Left ventricle myocardium inferior (tissue), 1 donor: ENCODE results near the gene TEX52. TPM values are rescaled to one million over a fixed set of nuclear protein-coding genes. Genes with fewer than 3 reads are reported as not detected.

Source experiments
- DNase-seq: peaks from one replicate; pipeline ENCODE4 v3.0.0-alpha.2; 2020
- H3K27ac ChIP-seq: fragments of 200-600 bp; replicated peaks from 2 replicates; pipeline ENCODE4 v1.8.0; 2021
- H3K27me3 ChIP-seq: fragments of 200-600 bp; 2 replicates; pipeline ENCODE4 v1.8.0; 2021; ENCODE audit warnings: low read depth
- H3K36me3 ChIP-seq: fragments of 200-600 bp; 2 replicates; pipeline ENCODE4 v1.8.0; 2021
- H3K4me1 ChIP-seq: fragments of 200-600 bp; 2 replicates; pipeline ENCODE4 v1.8.0; 2021
- H3K4me3 ChIP-seq: fragments of 200-600 bp; 2 replicates; pipeline ENCODE4 v1.8.0; 2021; ENCODE audit warnings: mild to moderate bottlenecking, moderate library complexity
- H3K9me3 ChIP-seq: fragments of 200-600 bp; replicated peaks from 2 replicates; pipeline ENCODE4 v1.8.0; 2021
- CTCF ChIP-seq: fragments of 200-600 bp; IDR thresholded peaks from 2 replicates; pipeline ENCODE4 v1.8.0; 2021; ENCODE audit warnings: antibody characterized with exemption, mild to moderate bottlenecking, borderline replicate concordance
- intact Hi-C: fragments of 100-400 bp; cut with micrococcal nuclease; formaldehyde crosslinking; loops from one replicate; pipeline ENCODE4 v1.11.0; 2022
- total RNA-seq: library from RNA; stranded (reverse); fragmentation: NEBNext Ultra II Directional; extraction: Animal tissue kit (Norgen Biotek cat#: 25700); gene quantifications from one replicate; pipeline ENCODE4 v1.2.1, GENCODE V29; 2021
- donor health status: DM: no; HTN: yes; CAD: no; lungs with severe emphysema.

TEX52 gene
- total RNA-seq, 1 donor from 2014 or later: not detected

- DNase-seq: no peak
- no peak for TF ChIP-seq CTCF
- Histone ChIP-seq H3K27ac (no peak overlapping the region), H3K9me3 (no peaks in the 10 kb centered on the region), H3K36me3 (peaks cover 98% of the 10 kb centered on the region), H3K4me3 (no peak overlapping the region), H3K4me1 (no peaks in the 10 kb centered on the region), H3K27me3 (no peaks in the 10 kb centered on the region)
- intact Hi-C loops: no loop called here
Observed at GRCh38 chr12:2823483-2823882, 33.4 kb downstream of the TEX52 start.

- no peak overlapping the region for H3K27ac ChIP-seq
- peaks cover 95% of the 10 kb centered on the region for H3K36me3 ChIP-seq
- no peak overlapping the region for H3K4me3 ChIP-seq
- TF ChIP-seq CTCF: no peak
- intact Hi-C loops: no loop called here
- H3K27me3 ChIP-seq: no peaks in the 10 kb centered on the region
- DNase-seq: no peak
- no peaks in the 10 kb centered on the region for H3K9me3 ChIP-seq
- no peaks in the 10 kb centered on the region for H3K4me1 ChIP-seq
Observed at GRCh38 chr12:2820432-2820831, 36.4 kb downstream of the TEX52 start.

GRCh38 chr12:2819810-2820209 is 37.0 kb downstream of the TEX52 start:
- no peak for DNase-seq
- no peak for TF ChIP-seq CTCF
- intact Hi-C loops: no loop called here

GRCh38 chr12:2813214-2814185 is 43.3 kb downstream of the TEX52 start:
- no peaks in the 10 kb centered on the region for H3K27me3 ChIP-seq
- H3K9me3 ChIP-seq: no peaks in the 10 kb centered on the region
- H3K36me3 ChIP-seq: peaks cover 28% of the 10 kb centered on the region
- peak overlapping the region; percentile 90 for H3K4me3 ChIP-seq
- peaks cover 27% of the 10 kb centered on the region for H3K4me1 ChIP-seq
- DNase-seq: no peak
- intact Hi-C loops: no loop called here
- TF ChIP-seq CTCF: peak; percentile 66
- peak overlapping the region; percentile 99 for H3K27ac ChIP-seq

More at GRCh38 chr12:2819810-2820209, 37.0 kb downstream of the TEX52 start:
- Histone ChIP-seq H3K36me3 (peaks cover 90% of the 10 kb centered on the region), H3K4me3 (no peak overlapping the region), H3K9me3 (no peaks in the 10 kb centered on the region), H3K27ac (no peak overlapping the region), H3K27me3 (no peaks in the 10 kb centered on the region), H3K4me1 (no peaks in the 10 kb centered on the region)

GRCh38 chr12:2812290-2813213 is 44.3 kb downstream of the TEX52 start, which contains the start of gene ITFG2:
Gene ITFG2, plus strand, starts transcription at chr12:2812668. Its CDS starts 93 bp downstream, at chr12:2812761.
- peaks cover 19% of the 10 kb centered on the region for H3K36me3 ChIP-seq
- peaks cover 27% of the 10 kb centered on the region for H3K4me1 ChIP-seq
- peak within 1 kb of the TSS; percentile 99 for H3K27ac ChIP-seq
- no peak for TF ChIP-seq CTCF
- intact Hi-C loops: no loop called here
- H3K27me3 ChIP-seq: no peaks in the 10 kb centered on the region
- DNase-seq: peak; percentile 98
- H3K4me3 ChIP-seq: peak within 1 kb of the TSS; percentile 90
- H3K9me3 ChIP-seq: no peaks in the 10 kb centered on the region
